OCI-M2 (cell line): ENCODE measurements around the gene TLNRD1.
A peak's percentile ranks its signal among the peaks of the same experiment; 100 is the strongest.
"Not testable (repeated sequence)": the region's sequence is repeated elsewhere in the genome, so short reads cannot be mapped to it uniquely, and the experiment has no call there.

Source experiments
- DNase-seq: peaks from one replicate; lab custom pipeline; 2025; ENCODE audit not compliant: unreplicated experiment; lab: John Stamatoyannopoulos, UW

Gene TLNRD1

DNA sequence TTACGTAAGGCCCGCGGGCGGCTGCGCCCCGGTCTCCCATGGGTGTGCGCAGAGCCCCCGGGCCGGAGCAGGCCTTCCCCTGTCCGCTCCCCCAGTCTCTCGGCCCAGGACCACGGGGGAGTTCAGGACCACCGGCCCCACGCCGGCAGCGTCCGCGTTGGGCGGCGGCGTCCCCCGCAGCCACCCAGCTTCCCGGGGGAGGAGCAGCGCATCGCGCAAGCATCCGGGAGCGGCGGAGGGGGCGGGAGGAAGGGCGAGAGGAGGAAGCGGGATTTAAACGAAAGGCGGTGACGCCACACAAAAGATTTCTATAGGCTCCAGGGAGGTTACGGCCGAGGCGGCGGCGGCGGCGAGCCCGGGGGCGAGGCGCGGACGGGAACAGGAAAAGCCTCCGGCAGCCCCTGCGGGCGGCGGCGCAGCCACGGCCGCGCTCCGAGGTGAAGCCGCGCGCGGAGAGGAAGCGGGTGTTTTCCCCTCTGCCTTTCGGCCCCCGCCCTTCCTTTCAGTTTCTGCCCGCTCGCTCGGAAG lies at the start of gene TLNRD1:
Gene TLNRD1 (plus strand): TSS at position 300 of the 528 bp plus-strand sequence. CDS start 1,349 bp downstream, outside the sequence.
- DNase-seq = no peak

DNA sequence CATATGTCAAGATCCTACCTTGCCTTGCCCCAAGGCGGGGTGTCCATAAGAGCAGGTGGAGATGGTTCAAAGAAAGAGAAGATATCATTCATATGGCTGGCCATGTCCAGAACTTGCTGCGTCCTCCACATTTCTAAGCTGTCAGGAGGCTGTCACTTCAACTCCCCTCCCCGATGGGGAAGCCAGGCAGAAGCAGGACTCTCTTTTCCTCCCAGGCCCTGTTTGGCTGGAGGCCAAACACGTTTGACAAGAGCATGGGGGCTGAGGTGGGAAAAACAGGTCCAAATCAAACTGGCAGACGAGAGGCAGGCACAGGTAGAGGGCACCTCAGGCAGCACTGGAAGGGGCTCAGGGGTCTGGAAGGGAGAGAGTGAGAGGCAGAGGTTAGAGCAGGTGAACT lies 48.8 kb upstream of the TLNRD1 start:
- DNase-seq = no peak

DNA sequence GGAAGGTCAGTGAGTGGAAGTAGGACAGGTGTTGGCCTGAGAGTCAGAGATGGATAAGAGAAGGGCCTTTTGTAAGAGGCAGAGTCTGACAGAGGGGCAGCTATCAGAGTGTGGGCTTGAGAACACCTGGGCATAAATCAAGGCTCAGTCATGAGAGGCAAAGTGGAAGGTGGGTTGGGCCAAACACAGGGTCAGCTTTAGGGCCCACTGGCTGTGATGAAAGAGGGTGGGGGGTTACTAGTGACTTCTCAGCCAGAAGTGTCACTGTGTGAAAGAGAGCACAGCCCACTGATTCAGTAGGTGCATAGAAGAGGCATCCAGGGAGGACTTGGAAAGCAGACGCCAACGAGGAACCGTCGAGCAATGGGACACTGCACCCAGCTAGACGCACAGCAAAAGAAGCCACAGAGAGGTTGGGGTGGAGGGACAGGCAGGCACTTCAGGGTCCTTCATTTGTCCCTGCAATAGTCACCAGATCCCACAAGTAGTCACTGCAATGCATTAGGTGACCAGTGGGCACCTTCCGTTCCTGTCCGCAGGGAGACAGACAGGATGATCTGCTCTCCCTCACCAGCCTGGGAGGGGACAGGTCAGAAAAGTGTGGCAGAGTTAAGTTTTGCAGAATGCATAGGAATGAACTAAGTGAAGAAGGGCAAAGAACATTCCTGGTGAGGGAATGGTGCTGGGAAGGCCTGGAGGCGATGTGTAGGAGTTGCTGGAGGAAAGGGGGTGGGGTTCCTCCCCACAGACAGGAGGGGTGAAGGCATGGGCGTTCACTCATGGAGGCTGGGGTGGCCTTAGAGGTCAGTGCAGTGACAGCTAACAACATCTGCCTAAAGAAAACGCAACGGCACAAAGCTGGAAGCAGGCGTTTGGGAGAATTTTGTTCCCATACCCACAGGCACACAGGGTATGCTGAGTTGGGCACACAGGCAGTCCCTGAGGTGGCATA lies 47.4 kb upstream of the TLNRD1 start:
- no peak for DNase-seq

DNA sequence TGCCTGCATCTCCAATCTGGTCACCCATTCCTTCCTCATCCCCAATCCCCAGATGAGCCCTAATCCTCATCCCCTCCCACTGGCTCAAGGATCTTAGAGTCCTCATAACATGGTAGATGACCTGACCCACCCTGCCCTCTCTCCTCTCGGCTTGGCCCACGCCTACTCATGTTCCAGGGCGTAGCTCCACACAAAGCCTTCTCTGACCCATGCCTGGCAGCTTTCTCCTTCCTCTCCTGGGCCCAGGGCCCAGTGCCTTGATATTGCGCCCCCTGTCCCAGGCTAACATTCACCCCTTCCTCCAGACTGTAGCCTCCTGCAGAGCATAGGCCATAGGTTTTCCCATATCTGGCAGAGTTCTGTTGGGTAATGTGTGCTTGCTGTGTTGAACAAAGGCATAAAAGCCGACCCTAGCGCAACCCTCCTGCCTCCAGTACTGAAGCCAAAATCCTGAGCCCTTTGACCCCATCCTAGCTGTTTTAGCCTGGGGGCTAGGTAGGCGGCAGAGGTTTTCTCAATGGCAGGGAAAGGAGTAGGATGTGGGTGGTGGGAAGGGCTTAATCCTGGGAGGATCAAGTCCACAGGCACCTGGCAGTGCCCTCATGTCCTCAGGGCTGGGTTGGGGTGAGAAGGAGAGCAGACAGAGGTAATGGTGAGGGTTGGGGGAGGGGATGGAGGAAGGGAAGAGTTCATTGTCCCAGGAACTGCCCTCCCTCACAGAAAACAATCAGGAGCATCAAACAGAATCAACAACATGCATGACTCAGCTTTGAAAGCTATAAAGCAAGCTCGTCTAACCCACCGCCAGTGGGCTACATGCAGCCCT lies 46.6 kb upstream of the TLNRD1 start:
- no peak for DNase-seq

DNA sequence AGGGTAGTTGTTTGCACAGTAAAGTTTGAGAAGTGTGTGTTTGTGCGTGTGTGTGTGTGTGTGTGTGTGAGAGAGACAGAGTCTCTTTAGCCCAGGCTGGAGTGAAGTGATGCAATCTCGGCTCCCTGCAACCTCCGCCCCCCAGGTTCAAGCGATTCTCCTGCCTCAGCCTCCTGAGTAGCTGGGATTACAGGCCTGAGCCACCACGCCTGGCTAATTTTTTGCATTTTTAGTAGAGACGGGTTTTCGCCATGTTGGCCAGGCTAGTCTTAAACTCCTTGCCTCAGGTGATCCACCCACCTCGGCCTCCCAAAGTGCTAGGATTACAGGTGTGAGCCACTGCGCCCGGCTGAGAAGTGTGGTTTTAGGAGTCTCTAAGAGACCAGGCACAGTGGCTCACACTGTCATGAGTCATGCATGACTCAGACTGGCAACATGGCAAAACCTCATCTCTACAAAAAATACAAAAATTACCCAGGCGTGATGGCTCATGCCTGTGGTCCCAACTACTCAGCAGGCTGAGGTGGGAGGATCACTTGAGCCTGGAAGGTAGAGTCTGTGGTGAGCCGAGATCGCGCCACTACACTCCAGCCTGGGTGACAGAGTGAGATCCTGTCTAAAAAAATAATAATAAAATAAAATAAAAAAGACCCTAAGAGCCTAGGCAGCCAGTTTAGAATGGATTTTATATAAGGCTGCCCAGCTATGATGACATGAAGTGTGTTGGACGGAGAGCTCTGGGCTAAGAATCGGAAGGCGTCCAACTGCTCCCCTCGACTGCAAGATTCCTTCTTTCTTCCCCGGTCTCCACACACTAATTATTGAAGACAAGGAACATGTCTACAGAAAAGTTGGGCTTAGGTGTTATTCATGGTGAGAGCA lies 44.9 kb upstream of the TLNRD1 start:
- not testable (repeated sequence) for DNase-seq

DNA sequence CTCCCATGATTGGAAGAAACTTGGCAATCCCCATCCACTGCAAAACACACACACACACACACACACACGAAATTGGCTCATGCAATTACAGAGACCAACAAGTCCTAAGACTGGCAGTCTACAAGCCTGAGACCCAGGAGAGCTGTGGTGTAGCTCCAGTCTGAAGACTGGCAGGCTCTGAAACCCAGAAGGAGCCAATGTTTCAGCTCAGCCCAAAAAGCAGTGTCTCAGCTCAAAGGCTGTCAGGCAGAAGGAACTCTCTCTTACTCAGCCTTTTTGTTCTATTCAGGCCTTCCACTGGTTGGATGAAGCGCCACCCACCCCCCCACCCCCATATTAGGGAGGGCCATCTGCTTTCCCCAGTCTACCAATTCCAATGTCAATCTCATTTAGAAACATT lies 43.2 kb upstream of the TLNRD1 start:
- no peak for DNase-seq

DNA sequence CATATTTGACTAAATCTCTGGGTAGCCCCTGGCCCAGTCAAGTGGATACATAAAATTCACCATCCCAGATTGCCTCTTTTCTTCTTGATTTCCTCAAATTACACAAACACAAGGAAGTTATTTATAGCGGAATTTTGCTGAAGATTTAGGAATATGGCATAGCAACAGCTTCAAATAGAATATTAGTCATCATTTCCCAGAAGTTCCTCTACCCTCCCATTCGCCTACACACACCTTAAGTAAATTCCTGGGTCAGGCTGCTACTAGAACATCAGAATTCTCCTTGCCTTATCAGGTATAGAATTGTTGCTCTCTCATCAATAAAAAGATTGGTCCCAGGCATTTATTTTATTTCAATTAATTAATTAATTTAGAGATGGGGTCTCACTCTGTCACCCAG lies 42.7 kb upstream of the TLNRD1 start:
- DNase-seq = no peak

DNA sequence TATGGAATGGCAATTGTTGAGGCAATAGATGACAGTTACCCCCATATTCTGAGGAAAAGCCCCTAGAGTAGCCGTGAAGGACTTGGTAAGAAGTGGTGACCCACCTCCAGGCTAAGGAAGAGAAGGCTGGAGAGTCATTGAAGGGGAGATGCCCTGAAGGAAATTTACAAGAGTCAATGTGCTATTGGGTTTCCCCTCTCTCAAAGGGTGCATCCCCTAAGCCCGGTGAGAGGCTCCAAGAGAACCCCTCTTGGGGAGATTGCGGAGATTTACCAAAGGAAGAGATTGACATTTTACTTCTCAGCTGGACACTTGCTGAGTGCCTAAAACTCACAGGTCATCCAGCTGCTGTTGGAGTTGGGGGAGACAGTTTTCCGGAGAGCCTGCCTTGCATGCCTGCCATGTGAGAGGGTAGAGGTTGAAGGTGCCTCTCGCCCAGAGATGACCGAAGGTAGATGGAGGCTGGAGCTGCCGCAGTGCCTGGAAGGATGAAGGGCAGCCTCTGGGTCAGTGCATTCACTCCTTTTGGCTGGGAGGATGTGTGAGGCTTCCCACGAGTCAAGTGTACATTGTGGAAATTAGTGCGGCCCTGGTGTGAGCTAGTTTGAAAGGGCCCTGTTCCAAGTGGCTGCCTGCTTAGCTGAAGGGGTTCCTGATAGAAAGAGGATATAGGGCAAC lies 41.8 kb upstream of the TLNRD1 start:
- DNase-seq = no peak

DNA sequence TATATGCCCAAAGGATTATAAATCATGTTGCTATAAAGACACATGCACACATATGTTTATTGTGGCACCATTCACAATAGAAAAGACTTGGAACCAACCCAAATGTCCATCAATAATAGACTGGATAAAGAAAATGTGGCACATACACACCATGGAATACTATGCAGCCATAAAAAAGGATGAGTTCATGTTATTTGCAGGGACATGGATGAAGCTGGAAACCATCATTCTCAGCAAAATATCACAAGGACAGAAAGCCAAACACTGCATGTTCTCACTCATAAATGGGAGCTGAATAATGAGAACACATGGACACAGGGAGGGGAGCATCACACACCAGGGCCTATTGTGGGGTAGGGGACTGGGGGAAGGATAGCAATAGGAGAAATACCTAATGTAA lies 35.3 kb upstream of the TLNRD1 start:
- DNase-seq = not testable (repeated sequence)

DNA sequence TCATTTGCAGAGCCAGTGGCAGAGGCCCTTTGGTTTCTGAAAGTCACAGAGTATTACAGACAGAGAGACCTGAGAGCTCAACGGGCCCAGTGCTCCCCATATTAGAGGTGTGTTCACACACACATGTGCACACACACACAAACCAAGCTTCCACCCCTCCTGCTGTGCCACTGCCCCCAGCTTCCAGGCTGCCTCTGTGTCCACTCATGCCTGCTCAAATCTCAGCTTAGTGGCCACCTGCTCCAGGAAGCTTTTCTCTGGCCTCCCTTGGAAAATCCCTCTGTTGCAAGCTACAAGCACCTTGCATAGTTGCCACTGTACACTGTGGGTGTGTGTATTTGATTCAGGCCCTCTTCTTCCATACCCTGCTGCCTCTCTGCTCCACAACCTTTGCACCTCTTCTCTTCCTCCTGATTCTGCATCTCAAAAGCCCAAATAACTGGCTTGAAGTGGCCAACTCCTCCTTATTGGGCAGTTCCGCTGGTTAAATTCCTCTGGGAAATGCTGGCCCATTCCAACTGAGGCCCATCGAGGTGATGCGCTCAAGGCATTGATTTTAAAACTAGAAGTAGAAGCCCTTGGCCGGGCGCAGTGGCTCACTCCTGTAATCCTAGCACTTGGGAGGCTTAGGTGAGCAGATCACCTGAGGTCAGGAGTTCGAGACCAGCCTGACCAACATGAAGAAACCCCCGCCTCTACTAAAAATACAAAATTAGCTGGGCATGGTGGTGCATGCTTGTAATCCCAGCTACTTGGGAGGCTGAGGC lies 34.1 kb upstream of the TLNRD1 start:
- DNase-seq = no peak

DNA sequence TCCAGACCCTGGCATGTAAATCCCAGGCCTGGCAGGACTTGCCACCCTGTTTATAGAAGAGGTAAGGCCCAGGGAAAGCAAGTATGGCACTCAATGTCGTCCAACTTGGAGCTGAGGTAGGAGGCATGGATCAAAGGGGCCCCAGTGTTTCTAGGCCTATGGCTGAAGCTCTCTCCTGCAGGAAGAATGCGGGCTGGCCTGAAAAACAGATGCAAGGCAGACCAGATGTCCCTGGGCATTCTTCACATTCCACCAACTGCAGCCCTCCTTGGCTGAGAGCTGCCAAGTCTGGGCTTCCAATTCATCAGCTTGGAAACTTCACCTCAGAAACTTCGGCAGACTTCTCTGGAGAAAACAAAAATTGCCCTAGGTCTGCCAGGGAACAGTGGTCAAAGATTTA lies 33.3 kb upstream of the TLNRD1 start:
- DNase-seq = no peak

DNA sequence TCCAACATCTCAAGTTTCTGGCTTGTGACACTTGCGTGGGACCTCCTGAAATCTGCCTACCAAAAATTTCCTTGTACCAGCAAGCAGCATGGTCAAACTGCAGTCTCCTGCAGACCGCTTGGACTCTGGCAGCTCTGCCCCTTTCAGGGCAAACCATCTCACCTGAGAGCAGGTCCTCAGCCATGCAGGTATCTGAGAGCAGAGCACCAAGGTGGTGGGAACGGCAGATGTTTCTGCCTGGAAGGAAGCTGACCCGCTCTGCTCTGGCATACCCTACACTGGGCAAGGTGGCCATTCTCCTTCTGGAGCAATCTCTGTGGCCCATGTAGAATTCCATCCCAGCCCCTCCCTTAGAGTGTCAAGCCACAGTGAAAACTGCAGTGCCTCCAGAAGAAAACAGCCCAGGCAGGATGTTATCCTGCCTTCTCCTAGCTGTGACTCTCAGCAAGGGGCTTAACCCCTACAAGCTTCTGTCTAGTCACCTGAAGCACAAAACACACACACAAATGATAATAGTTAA lies 32.7 kb upstream of the TLNRD1 start:
- DNase-seq = no peak

DNA sequence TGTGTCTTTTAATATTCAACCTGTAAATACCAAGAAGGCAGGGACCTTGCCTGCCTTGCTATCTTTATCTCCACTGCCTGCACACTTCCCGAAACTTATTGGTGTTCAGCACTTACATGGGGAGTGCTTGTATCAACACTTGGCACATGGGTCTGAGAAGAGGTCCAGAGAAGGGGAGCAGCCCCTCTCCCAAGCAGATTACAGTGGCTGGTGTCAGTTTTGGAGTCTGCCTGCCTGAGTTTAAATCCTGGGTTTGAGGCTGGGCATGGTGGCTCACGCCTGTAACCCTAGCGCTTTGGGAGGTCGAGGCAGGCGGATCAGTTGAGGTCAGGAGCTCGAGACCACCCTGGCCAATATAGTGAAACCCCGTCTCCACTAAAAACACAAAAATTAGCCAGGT lies 31.4 kb upstream of the TLNRD1 start:
- no peak for DNase-seq

DNA sequence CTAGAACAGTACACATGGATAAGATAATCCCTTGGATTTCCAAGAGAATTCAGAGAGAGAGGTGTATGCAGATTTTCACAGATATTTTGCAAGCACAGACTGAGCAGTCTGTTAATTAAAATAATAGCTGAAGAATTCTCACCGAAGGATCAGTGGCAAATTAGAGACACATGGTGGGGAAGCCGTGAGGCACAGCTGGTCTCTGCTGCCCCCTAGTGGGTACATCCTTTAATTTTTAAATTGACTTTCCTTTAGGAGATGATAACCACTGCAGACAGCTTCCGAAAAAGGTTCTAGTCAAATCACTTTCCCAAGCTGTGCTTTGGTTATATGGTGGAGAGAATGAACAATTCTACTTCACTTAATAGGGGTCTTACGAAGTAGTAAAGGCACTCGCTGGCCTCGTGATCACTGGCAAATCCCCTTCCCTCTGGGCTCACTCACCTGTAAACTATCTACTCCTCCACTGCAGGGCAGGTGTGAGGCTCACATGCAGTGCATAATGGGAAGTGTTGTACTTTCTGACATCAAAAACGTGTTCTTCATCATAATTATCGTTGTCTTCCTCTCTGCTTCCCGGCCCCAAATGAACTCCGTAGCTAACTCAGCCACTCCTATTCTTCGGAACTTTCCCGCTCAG lies 30.6 kb upstream of the TLNRD1 start:
- peak; percentile 65 for DNase-seq

DNA sequence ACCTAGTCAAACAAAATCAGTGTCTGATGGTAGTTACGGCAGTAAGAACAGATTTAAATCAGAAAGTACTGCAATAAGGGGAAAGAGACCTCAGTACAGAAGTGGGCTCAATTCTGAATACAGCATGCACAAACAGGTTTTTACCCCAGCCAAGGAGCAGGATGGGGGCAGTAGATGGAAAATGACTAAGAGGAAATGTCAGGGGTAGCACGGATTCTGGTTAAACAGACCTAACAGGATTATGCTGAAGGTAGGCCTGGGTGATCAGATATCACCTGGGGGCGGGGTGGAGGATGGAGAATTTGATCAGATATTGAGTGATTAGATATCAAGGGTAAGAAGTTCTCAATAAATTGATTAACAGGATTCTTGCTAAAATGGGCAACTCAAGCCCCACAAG lies 30.1 kb upstream of the TLNRD1 start:
- DNase-seq = no peak

DNA sequence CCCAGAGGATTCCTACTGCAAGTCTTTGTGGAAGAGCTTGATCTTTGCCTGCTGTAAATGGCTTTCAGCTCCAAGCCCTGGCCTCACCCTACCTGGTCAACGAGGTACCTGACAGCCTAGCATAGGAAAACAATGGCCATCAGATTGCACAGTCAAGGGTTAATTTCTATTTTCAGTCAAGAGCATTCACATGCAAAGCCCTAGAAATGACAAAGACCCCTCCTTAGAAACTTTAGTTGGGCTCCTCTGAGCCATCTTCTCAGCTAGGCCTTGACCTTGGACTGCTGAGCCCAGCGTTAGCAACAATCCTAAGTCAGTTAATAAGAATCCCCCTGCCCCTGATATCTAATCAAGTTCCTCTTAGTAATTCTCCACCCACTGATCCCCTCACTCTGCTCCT lies 29.6 kb upstream of the TLNRD1 start:
- no peak for DNase-seq

DNA sequence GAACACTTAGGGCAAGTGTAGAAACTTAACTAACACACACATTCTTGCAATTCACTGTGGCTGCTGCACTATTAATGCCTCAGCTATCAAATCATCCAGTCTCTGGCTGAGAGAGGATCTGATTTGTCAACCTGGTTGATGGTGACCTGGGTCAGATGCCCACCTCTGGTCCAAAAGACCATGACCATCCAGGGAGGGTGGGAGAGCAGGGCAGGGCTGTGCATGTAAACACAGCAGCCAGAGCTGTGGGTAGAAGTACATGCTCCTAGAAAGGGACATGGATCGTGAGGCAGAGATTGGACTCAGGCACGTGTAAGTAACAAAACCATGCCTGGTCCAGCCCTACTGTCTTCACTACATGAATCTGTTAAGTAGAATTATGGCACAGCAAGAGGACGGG lies 28.4 kb upstream of the TLNRD1 start:
- DNase-seq = no peak

DNA sequence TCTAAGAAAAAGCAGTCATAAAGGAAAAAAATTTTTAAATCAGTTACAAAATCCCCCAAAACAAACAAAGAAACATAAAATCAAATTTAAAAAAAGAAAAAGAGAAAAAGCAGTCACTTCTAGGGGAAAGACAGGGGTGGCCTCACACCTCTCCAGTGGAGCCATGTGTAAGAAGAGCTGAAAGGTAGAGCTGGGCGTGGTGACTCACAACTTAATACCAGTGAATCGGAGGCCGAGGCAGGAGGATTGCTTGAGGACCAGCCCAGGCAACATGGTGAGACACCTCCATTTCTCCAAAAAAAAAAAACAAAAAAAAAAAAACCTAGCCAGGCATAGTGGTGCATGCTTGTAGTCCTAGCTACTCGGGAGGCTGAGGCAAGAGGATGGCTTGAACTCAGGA lies 25.8 kb upstream of the TLNRD1 start:
- DNase-seq = no peak

DNA sequence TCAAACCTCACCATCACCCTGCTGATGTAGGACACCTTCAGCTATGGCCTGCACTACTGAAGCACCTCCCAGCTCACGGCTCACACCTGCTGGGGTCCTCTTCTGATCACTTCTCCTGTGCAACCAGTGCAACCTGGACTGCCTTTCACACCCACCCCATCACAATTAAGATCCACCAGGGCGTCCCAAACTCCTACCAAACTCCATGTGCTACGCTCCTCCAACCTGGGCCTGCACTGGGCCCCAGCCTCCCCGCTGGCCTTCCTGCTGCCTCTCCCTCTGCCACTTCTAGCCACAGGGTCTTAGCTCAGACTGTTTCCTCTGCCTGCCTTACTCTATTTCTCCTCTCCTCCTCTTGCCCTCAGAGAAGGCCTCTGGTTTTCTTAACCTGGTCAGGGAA lies 23.9 kb upstream of the TLNRD1 start:
- DNase-seq = no peak
